OCI-LY1 (cell line): Measurements from ENCODE around the gene TMEM30A.

Source experiments
- CTCF ChIP-seq: fragments of 200-600 bp; sonication (generic), shearing (Covaris generic); IDR thresholded peaks from 2 replicates; pipeline ENCODE4 v1.5.1; 2017; ENCODE audit warnings: mild to moderate bottlenecking, antibody characterized with exemption, low read length, moderate library complexity, mixed read lengths
- EZH2 ChIP-seq: fragments of 200-600 bp; sonication (generic), shearing (Covaris generic); IDR thresholded peaks from 2 replicates; pipeline ENCODE4 v1.8.0; 2017; ENCODE audit warnings: borderline replicate concordance, mixed run types, mild to moderate bottlenecking, antibody characterized with exemption, low read length, moderate library complexity, mixed read lengths

DNA sequence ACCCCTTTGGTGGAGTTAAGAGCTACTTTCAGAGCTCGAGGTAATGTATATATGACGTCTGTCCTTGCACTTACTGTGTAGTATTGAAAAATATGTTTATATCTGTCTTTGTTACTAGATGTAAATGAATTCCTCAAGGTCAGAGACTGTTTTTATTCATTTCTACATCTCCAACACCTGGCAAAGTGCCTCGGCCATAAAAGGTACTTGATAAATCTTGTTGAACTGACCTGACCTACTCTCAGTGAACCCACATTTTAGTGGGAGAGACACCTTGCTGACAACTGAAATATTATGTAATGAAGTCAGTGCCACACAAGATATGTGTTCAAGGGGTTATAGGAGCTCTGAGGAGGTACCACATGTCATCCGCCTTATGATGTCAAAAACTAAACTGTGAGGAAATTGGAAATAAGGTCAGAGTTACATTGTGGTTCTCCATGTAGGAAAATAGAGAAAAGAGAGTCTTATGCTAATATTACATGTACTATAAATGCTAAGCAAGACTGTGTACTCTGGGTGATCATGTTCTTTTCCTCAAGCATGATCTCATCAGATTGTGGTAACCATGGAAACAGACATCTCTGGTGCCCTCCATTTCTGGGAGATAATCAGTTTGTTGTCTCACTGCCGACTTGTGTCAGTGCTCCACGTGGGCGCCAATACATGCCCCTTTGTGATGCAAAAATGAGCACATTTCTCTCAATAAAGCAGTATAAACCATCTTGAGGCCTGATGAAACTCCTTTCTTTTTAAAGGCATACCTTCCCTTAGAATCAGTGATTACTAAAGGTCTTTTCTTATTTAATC is 5.7 kb upstream of the TMEM30A start:
- TF ChIP-seq CTCF (no peak), EZH2 (no peak)
